B cell (primary cell): ENCODE data around the gene NMUR2. TPM values are rescaled to one million over a fixed set of nuclear protein-coding genes. Genes with fewer than 3 reads are reported as not detected.

Experiments
- ATAC-seq: fragments of 200-7000 bp; cut with Tn5 transposase; one replicate; pipeline ENCODE4 v1.10.0; 2021; ENCODE audit warnings: low read depth, mild to moderate bottlenecking, moderate number of reproducible peaks, moderate library complexity
- CTCF ChIA-PET: fragments of 350-600 bp; sonication (Branson Sonifier 250); formaldehyde crosslinking; loops from one replicate; lab custom pipeline; 2021; ENCODE audit warnings: antibody characterized with exemption, inconsistent platforms; lab: Charles Lee
- POLR2A ChIA-PET: fragments of 350-600 bp; sonication (Branson Sonifier 250); formaldehyde crosslinking; loops from one replicate; lab custom pipeline; 2021; ENCODE audit warnings: antibody characterized with exemption; lab: Charles Lee
- DNase-seq: peaks from one replicate; pipeline ENCODE4 v3.0.0; 2013
- H2AFZ ChIP-seq: 2 replicates; pipeline ENCODE4 v1.6.1; 2012; ENCODE audit warnings: mild to moderate bottlenecking, low read depth, low read length; ENCODE audit not compliant: insufficient read depth, poor library complexity, severe bottlenecking
- H3K27ac ChIP-seq, 2 donors: 1 replicate in 1 of 2; 2 replicates in 1 of 2; pipeline ENCODE4 v1.5.1; 2012 to 2013; ENCODE audit warnings: low read length in 2 of 2, mild to moderate bottlenecking in 2 of 2, moderate library complexity in 1 of 2
- H3K27me3 ChIP-seq, 4 experiments: fragments of 200-600 bp in 1 of 4; sonication (generic) in 1 of 4; replicated peaks in 1 of 4; 1 replicate in 2 of 4; 2 replicates in 2 of 4; pipeline versions ENCODE4 v1.6.1 to v1.7.0; 2013 to 2016; ENCODE audit warnings: low read length in 3 of 4, mild to moderate bottlenecking in 2 of 4, mixed read lengths in 1 of 4, moderate library complexity in 1 of 4; ENCODE audit not compliant: insufficient read depth in 4 of 4, control insufficient read depth in 3 of 4; ENCODE audit errors: control extremely low read depth in 1 of 4
- H3K36me3 ChIP-seq, 2 experiments: replicated peaks in 1 of 2; 1 replicate in 1 of 2; 2 replicates in 1 of 2; pipeline versions ENCODE4 v1.6.1 to v1.7.1; 2013; ENCODE audit warnings: low read length in 1 of 2; ENCODE audit not compliant: insufficient read depth in 2 of 2, control insufficient read depth in 1 of 2; ENCODE audit errors: control extremely low read depth in 1 of 2, extremely low read depth in 1 of 2
- H3K4me1 ChIP-seq, 2 donors: fragments of 200-600 bp in 1 of 2; sonication (generic) in 1 of 2; 1 replicate in 1 of 2; 2 replicates in 1 of 2; pipeline versions ENCODE4 v1.5.1 to v1.6.1; 2013 to 2017; ENCODE audit warnings: low read length in 2 of 2; ENCODE audit not compliant: control insufficient read depth in 2 of 2, insufficient read depth in 2 of 2
- H3K4me2 ChIP-seq: replicated peaks from 2 replicates; pipeline ENCODE3; 2012; ENCODE audit warnings: mild to moderate bottlenecking, low read depth, low read length; ENCODE audit not compliant: poor library complexity, severe bottlenecking
- H3K4me3 ChIP-seq, 5 experiments: fragments of 200-600 bp in 1 of 5; sonication (generic) in 1 of 5; 1 replicate in 3 of 5; 2 replicates in 2 of 5; pipeline versions ENCODE4 v1.5.1 to v1.7.0; 2011 to 2016; ENCODE audit warnings: low read length in 4 of 5, mild to moderate bottlenecking in 4 of 5, low read depth in 2 of 5, control low read depth in 1 of 5, moderate library complexity in 1 of 5; ENCODE audit not compliant: insufficient read depth in 1 of 5; ENCODE audit errors: control extremely low read depth in 1 of 5, extremely low read depth in 1 of 5
- H3K79me2 ChIP-seq: fragments of 200-600 bp; sonication (generic); one replicate; pipeline ENCODE4 v1.6.0; 2016; ENCODE audit warnings: low read length; ENCODE audit not compliant: control insufficient read depth, insufficient read depth
- H3K9ac ChIP-seq: fragments of 200-600 bp; sonication (generic); 2 replicates; pipeline ENCODE4 v1.6.1; 2017; ENCODE audit warnings: mild to moderate bottlenecking, low read length, moderate library complexity
- H3K9me3 ChIP-seq, 3 donors: one replicate each; pipeline versions ENCODE4 v1.6.1 to v1.7.1; 2013; ENCODE audit warnings: low read length in 2 of 3; ENCODE audit not compliant: control insufficient read depth in 2 of 3, insufficient read depth in 1 of 3; ENCODE audit errors: control extremely low read depth in 1 of 3
- H4K20me1 ChIP-seq: 2 replicates; pipeline ENCODE4 v1.6.0; 2012; ENCODE audit warnings: mild to moderate bottlenecking, low read length; ENCODE audit not compliant: insufficient read depth, control insufficient read depth, poor library complexity, severe bottlenecking
- H3K27ac Mint-ChIP-seq: one replicate; pipeline ENCODE4 v1.8.0; 2021; ENCODE audit warnings: mixed read lengths
- H3K27me3 Mint-ChIP-seq: one replicate; pipeline ENCODE4 v1.8.0; 2021; ENCODE audit warnings: mixed read lengths
- H3K4me1 Mint-ChIP-seq: one replicate; pipeline ENCODE4 v1.8.0; 2021; ENCODE audit warnings: mixed read lengths
- H3K4me3 Mint-ChIP-seq: one replicate; pipeline ENCODE4 v1.8.0; 2021; ENCODE audit warnings: mixed read lengths
- H3K9me3 Mint-ChIP-seq: one replicate; pipeline ENCODE4 v1.8.0; 2022; ENCODE audit warnings: mixed read lengths; ENCODE audit not compliant: insufficient read depth
- CTCF ChIP-seq: fragments of 200-600 bp; IDR thresholded peaks from one replicate; pipeline ENCODE4 v1.8.0; 2022; ENCODE audit warnings: antibody characterized with exemption, mild to moderate bottlenecking
- EZH2 ChIP-seq: IDR thresholded peaks from 2 replicates; pipeline ENCODE4 v1.6.1; 2012; ENCODE audit warnings: borderline replicate concordance, low read depth, mild to moderate bottlenecking, moderate library complexity, low read length; ENCODE audit not compliant: insufficient read depth, poor library complexity, severe bottlenecking
- WGBS: methylation state at CpG from one replicate; pipeline ENCODE4 v1.1.5; 2013; ENCODE audit warnings: missing lambda C conversion rate; ENCODE audit not compliant: insufficient coverage; 5-methylcytosine and 5-hydroxymethylcytosine counted together
- intact Hi-C: fragments of 100-400 bp; cut with micrococcal nuclease; formaldehyde crosslinking; loops from one replicate; pipeline ENCODE4 v1.10.0; 2022
- polyA plus RNA-seq: library from polyadenylated mRNA; depleted of rRNA; stranded (reverse); fragments of >200 nt; gene quantifications from 2 replicates; pipeline ENCODE4 v1.2.3, GENCODE V29; 2012
- total RNA-seq, 2 donors: library from RNA; stranded (reverse); fragments of 120-200 nt in 1 of 2; gene quantifications; 1 replicate in 1 of 2; 2 replicates in 1 of 2; pipeline versions ENCODE4 v1.2.3 to v1.2.4, GENCODE V29; 2013 to 2022

Gene NMUR2
- total and polyA plus RNA-seq, 2 donors (not counting 1 experiment from before 2014, with no cell fraction given): not detected

DNA sequence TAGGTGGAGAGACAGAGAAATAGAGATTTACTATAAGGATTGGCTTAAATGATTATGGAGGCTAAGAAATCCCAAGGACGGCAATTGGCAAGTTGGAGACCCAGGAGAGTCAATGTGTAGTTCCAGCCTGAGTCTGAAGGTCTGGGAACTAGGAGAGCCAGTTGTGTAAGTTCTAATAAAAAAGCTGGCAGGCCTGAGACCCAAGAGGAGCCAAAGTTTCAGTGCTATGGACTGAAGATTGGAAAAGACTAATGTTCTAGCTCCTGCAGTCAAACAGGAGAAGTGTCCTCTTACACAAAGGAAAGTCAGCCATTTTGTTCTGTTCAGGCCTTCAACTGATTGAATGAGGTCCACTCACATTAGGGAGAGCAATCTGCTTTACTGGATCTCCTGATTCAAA is 50.0 kb downstream of the NMUR2 start:
- Histone ChIP-seq H3K9me3 (no peaks in the 10 kb centered on the region), H3K27ac (no peak overlapping the region), H3K4me2 (no peak overlapping the region), H3K79me2 (no peaks in the 10 kb centered on the region), H3K9ac (no peak overlapping the region), H3K36me3 (no peaks in the 10 kb centered on the region), H4K20me1 (no peaks in the 10 kb centered on the region), H3K4me3 (no peak overlapping the region), H3K4me1 (no peaks in the 10 kb centered on the region), H2AFZ (no peak overlapping the region), H3K27me3 (no peaks in the 10 kb centered on the region)
- 90% methylated on average over 1 of the region's 1 CpG for WGBS
- TF ChIP-seq CTCF (no peak), EZH2 (no peak)
- Mint-ChIP-seq H3K27me3 (no peaks in the 10 kb centered on the region), H3K27ac (no peak overlapping the region), H3K9me3 (no peaks in the 10 kb centered on the region), H3K4me3 (no peak overlapping the region), H3K4me1 (no peaks in the 10 kb centered on the region)
- intact Hi-C loops: no loop called here
- CTCF ChIA-PET: no interaction called here
- no peak for DNase-seq
- no peak for ATAC-seq
- POLR2A ChIA-PET: no interaction called here

GRCh38 chr5:152353001-152353400 is 52.1 kb downstream of the NMUR2 start:
- no peak overlapping the region for H3K4me2 ChIP-seq
- POLR2A ChIA-PET: no interaction called here

More at GRCh38 chr5:152353001-152353400, 52.1 kb downstream of the NMUR2 start:
- H3K9me3 Mint-ChIP-seq: no peaks in the 10 kb centered on the region
- 67% methylated on average over 1 of the region's 3 CpGs for WGBS
- DNase-seq: no peak
- H3K9ac ChIP-seq: no peak overlapping the region
- CTCF ChIA-PET: no interaction called here
- no peaks in the 10 kb centered on the region for H3K36me3 ChIP-seq
- no peak for ATAC-seq
- H3K27me3 Mint-ChIP-seq: no peaks in the 10 kb centered on the region
- intact Hi-C loops: no loop called here
- no peak overlapping the region for H3K4me3 Mint-ChIP-seq
- no peaks in the 10 kb centered on the region for H3K9me3 ChIP-seq
- H3K27me3 ChIP-seq: peaks cover 0 to 5% (median 0%) of the 10 kb centered on the region in 4 experiments
- no peaks in the 10 kb centered on the region for H3K79me2 ChIP-seq
- H3K4me1 Mint-ChIP-seq: no peaks in the 10 kb centered on the region
- TF ChIP-seq CTCF (no peak), EZH2 (no peak)
- H4K20me1 ChIP-seq: no peaks in the 10 kb centered on the region
- H3K27ac ChIP-seq: no peak overlapping the region
- no peak overlapping the region for H3K27ac Mint-ChIP-seq
- no peak overlapping the region for H3K4me3 ChIP-seq
- no peaks in the 10 kb centered on the region for H3K4me1 ChIP-seq
- no peak overlapping the region for H2AFZ ChIP-seq
